Neural progenitor cell (in vitro differentiated cells): ENCODE results near the gene KRTAP9-6. TPM values are rescaled to one million over a fixed set of nuclear protein-coding genes. Genes with fewer than 3 reads are reported as not detected.

Source experiments
- DNase-seq: peaks from one replicate; pipeline ENCODE4 v3.0.0-alpha.2; 2016; ENCODE audit warnings: low spot score
- H2AFZ ChIP-seq: fragments of 200-600 bp; sonication (generic); replicated peaks from 2 replicates; pipeline ENCODE4 v1.6.1; 2016; ENCODE audit warnings: antibody characterized with exemption
- H3F3A ChIP-seq: fragments of 200-600 bp; sonication (generic); 2 replicates; pipeline ENCODE4 v1.6.1; 2016; ENCODE audit warnings: antibody characterized with exemption, low read depth
- H3K27ac ChIP-seq: fragments of 200-600 bp; sonication (generic); 2 replicates; pipeline ENCODE4 v1.5.1; 2016; ENCODE audit warnings: mild to moderate bottlenecking
- H3K27me3 ChIP-seq: fragments of 200-600 bp; sonication (generic); 2 replicates; pipeline ENCODE4 v1.6.1; 2016; ENCODE audit warnings: mild to moderate bottlenecking, moderate library complexity
- H3K36me3 ChIP-seq: fragments of 200-600 bp; sonication (generic); 2 replicates; pipeline ENCODE4 v1.5.1; 2016
- H3K4me1 ChIP-seq: fragments of 200-600 bp; sonication (generic); 2 replicates; pipeline ENCODE4 v1.6.1; 2016; ENCODE audit warnings: mixed run types
- H3K4me2 ChIP-seq: fragments of 200-600 bp; sonication (generic); 2 replicates; pipeline ENCODE4 v1.6.1; 2016
- H3K4me3 ChIP-seq: fragments of 200-600 bp; sonication (generic); 2 replicates; pipeline ENCODE4 v1.5.1; 2016
- H3K79me2 ChIP-seq: fragments of 200-600 bp; sonication (generic); 2 replicates; pipeline ENCODE4 v1.6.1; 2016; ENCODE audit warnings: low read depth
- H3K9ac ChIP-seq: fragments of 200-600 bp; sonication (generic); 2 replicates; pipeline ENCODE4 v1.6.1; 2016
- H3K9me3 ChIP-seq: fragments of 200-600 bp; sonication (generic); 2 replicates; pipeline ENCODE4 v1.5.1; 2016; ENCODE audit warnings: low read depth
- H4K20me1 ChIP-seq: fragments of 200-600 bp; sonication (generic); 2 replicates; pipeline ENCODE4 v1.6.1; 2016; ENCODE audit warnings: low read depth
- H3K27ac Mint-ChIP-seq: 3 replicates; pipeline ENCODE4 v1.8.0; 2021; ENCODE audit warnings: mixed read lengths
- H3K27me3 Mint-ChIP-seq: 2 replicates; pipeline ENCODE4 v1.8.0; 2022; ENCODE audit warnings: low read depth, mild to moderate bottlenecking, inconsistent platforms, moderate library complexity, mixed read lengths; ENCODE audit not compliant: insufficient read depth
- H3K36me3 Mint-ChIP-seq: 3 replicates; pipeline ENCODE4 v1.8.0; 2021; ENCODE audit warnings: mixed read lengths
- H3K4me1 Mint-ChIP-seq: 3 replicates; pipeline ENCODE4 v1.8.0; 2021; ENCODE audit warnings: mixed read lengths
- H3K4me3 Mint-ChIP-seq: 3 replicates; pipeline ENCODE4 v1.8.0; 2021; ENCODE audit warnings: mild to moderate bottlenecking, moderate library complexity, mixed read lengths
- H3K9me3 Mint-ChIP-seq: 3 replicates; pipeline ENCODE4 v1.8.0; 2020; ENCODE audit warnings: mixed read lengths
- CTCF ChIP-seq: fragments of 200-600 bp; sonication (generic); IDR thresholded peaks from 2 replicates; pipeline ENCODE4 v1.5.1; 2017; ENCODE audit warnings: antibody characterized with exemption, mild to moderate bottlenecking
- EZH2 ChIP-seq: fragments of 200-600 bp; sonication (generic); IDR thresholded peaks from 2 replicates; pipeline ENCODE4 v1.6.1; 2017; ENCODE audit warnings: antibody characterized with exemption, mild to moderate bottlenecking, moderate library complexity
- EZH2phosphoT487 ChIP-seq: fragments of 200-600 bp; sonication (generic); IDR thresholded peaks from 2 replicates; pipeline ENCODE4 v1.6.1; 2017; ENCODE audit warnings: antibody characterized with exemption
- total RNA-seq: library from RNA; depleted of rRNA; stranded (reverse); fragments of >200 nt; gene quantifications from 2 replicates; pipeline ENCODE4 v1.2.3, GENCODE V29; 2015; ENCODE audit warnings: low replicate concordance

KRTAP9-6 gene
- total RNA-seq: not detected in 2 replicates

- peaks cover 3% of the 10 kb centered on the region for H3K27me3 Mint-ChIP-seq
- no peak within 1 kb of the TSS for H3K4me3 Mint-ChIP-seq
Observed at GRCh38 chr17:41265078-41265477, at the start of gene KRTAP9-6. Gene KRTAP9-6, plus strand, starts transcription at chr17:41265378. Its CDS starts 0 bp downstream, at chr17:41265378.

GRCh38 chr17:41215681-41216080 is 49.5 kb upstream of the KRTAP9-6 start:
- no peaks in the 10 kb centered on the region for H4K20me1 ChIP-seq
- no peak for TF ChIP-seq CTCF
- TF ChIP-seq EZH2: no peak
- no peak for TF ChIP-seq EZH2phosphoT487
- H3K4me3 ChIP-seq: no peak overlapping the region
- no peak overlapping the region for H3K4me2 ChIP-seq
- no peak overlapping the region for H3K9ac ChIP-seq
- Mint-ChIP-seq H3K4me1 (no peaks in the 10 kb centered on the region), H3K36me3 (no peaks in the 10 kb centered on the region), H3K27ac (no peak overlapping the region), H3K27me3 (no peaks in the 10 kb centered on the region), H3K9me3 (peaks cover 2% of the 10 kb centered on the region), H3K4me3 (no peak overlapping the region)
- H3K27me3 ChIP-seq: no peaks in the 10 kb centered on the region
- no peaks in the 10 kb centered on the region for H3K36me3 ChIP-seq
- H2AFZ ChIP-seq: no peak overlapping the region
- no peaks in the 10 kb centered on the region for H3F3A ChIP-seq
- H3K4me1 ChIP-seq: no peaks in the 10 kb centered on the region
- H3K79me2 ChIP-seq: no peaks in the 10 kb centered on the region
- no peak overlapping the region for H3K27ac ChIP-seq
- no peak for DNase-seq
- no peaks in the 10 kb centered on the region for H3K9me3 ChIP-seq

More at GRCh38 chr17:41265078-41265477, at the start of gene KRTAP9-6:
- no peaks in the 10 kb centered on the region for H3K27me3 ChIP-seq
- H3K4me2 ChIP-seq: no peak within 1 kb of the TSS
- Mint-ChIP-seq H3K4me1 (no peaks in the 10 kb centered on the region), H3K9me3 (no peaks in the 10 kb centered on the region), H3K27ac (no peak within 1 kb of the TSS), H3K36me3 (no peaks in the 10 kb centered on the region)
- H3K4me1 ChIP-seq: no peaks in the 10 kb centered on the region
- H3K9me3 ChIP-seq: no peaks in the 10 kb centered on the region
- no peak within 1 kb of the TSS for H3K9ac ChIP-seq
- H3K36me3 ChIP-seq: no peaks in the 10 kb centered on the region
- no peak for TF ChIP-seq CTCF
- TF ChIP-seq EZH2: no peak
- TF ChIP-seq EZH2phosphoT487: no peak
- DNase-seq: no peak
- no peak within 1 kb of the TSS for H3K27ac ChIP-seq
- no peaks in the 10 kb centered on the region for H3K79me2 ChIP-seq
- H4K20me1 ChIP-seq: no peaks in the 10 kb centered on the region
- no peak within 1 kb of the TSS for H2AFZ ChIP-seq
- H3F3A ChIP-seq: no peaks in the 10 kb centered on the region
- no peak within 1 kb of the TSS for H3K4me3 ChIP-seq

- TF ChIP-seq CTCF: no peak
- no peak for TF ChIP-seq EZH2phosphoT487
- TF ChIP-seq EZH2: no peak
- peaks cover 2% of the 10 kb centered on the region for H3K9me3 Mint-ChIP-seq
Observed at GRCh38 chr17:41223821-41224220, 41.4 kb upstream of the KRTAP9-6 start.

More at GRCh38 chr17:41223821-41224220, 41.4 kb upstream of the KRTAP9-6 start:
- Mint-ChIP-seq H3K4me3 (no peak overlapping the region), H3K27ac (no peak overlapping the region), H3K4me1 (peaks cover 6% of the 10 kb centered on the region), H3K36me3 (no peaks in the 10 kb centered on the region), H3K27me3 (no peaks in the 10 kb centered on the region)
- Histone ChIP-seq H3K36me3 (no peaks in the 10 kb centered on the region), H3K4me2 (no peak overlapping the region), H3K27me3 (no peaks in the 10 kb centered on the region), H3K4me3 (no peak overlapping the region), H3K4me1 (no peaks in the 10 kb centered on the region), H3K9ac (no peak overlapping the region), H3K79me2 (no peaks in the 10 kb centered on the region), H2AFZ (no peak overlapping the region), H4K20me1 (no peaks in the 10 kb centered on the region), H3K9me3 (no peaks in the 10 kb centered on the region), H3F3A (no peaks in the 10 kb centered on the region), H3K27ac (no peak overlapping the region)
- no peak for DNase-seq
